ENCODE measurements around the gene RUVBL2.

Gene RUVBL2

GRCh38 chr19:48993175-48994034 is at the start of gene RUVBL2, which contains the start of gene GYS1:
TSS of gene RUVBL2 (plus strand) at chr19:48993887. CDS start at chr19:48993912, 25 bp downstream.
TSS of gene GYS1 (minus strand) at chr19:48993309. CDS start at chr19:48993112, 197 bp downstream.
- DNase-seq: peak; percentile 80

- DNase-seq: no peak
Measured at GRCh38 chr19:48945415-48945814, 48.3 kb upstream of the RUVBL2 start.

- no peak for DNase-seq
Measured at GRCh38 chr19:48945817-48946216, 47.9 kb upstream of the RUVBL2 start.

- no peak for DNase-seq
Measured at GRCh38 chr19:48946463-48947257, 47.0 kb upstream of the RUVBL2 start.

- no peak for DNase-seq
Measured at GRCh38 chr19:48947258-48947542, 46.5 kb upstream of the RUVBL2 start.

- no peak for DNase-seq
Measured at GRCh38 chr19:48950159-48950558, 43.5 kb upstream of the RUVBL2 start.

- DNase-seq: no peak
Measured at GRCh38 chr19:48950830-48951519, 42.7 kb upstream of the RUVBL2 start.

GRCh38 chr19:48953141-48953540 is 40.5 kb upstream of the RUVBL2 start:
- DNase-seq: no peak

GRCh38 chr19:48953990-48954594 is 39.6 kb upstream of the RUVBL2 start:
- no peak for DNase-seq

- DNase-seq: peak; percentile 86
Measured at GRCh38 chr19:48954595-48955307, 38.9 kb upstream of the RUVBL2 start, which contains the start of gene BAX. TSS of gene BAX (plus strand) at chr19:48954875. CDS start at chr19:48954929, 54 bp downstream.

- no peak for DNase-seq
Measured at GRCh38 chr19:48955308-48955958, 38.3 kb upstream of the RUVBL2 start.

- DNase-seq: no peak
Measured at GRCh38 chr19:48958006-48958405, 35.7 kb upstream of the RUVBL2 start.

- DNase-seq: no peak
Measured at GRCh38 chr19:48959341-48960239, 34.1 kb upstream of the RUVBL2 start.

GRCh38 chr19:48961051-48961649 is 32.5 kb upstream of the RUVBL2 start:
- no peak for DNase-seq

- DNase-seq: no peak
Measured at GRCh38 chr19:48961673-48962028, 32.0 kb upstream of the RUVBL2 start.

GRCh38 chr19:48962029-48962848 is 31.4 kb upstream of the RUVBL2 start:
- no peak for DNase-seq

GRCh38 chr19:48962849-48963165 is 30.9 kb upstream of the RUVBL2 start:
- DNase-seq: no peak

GRCh38 chr19:48963371-48964204 is 30.1 kb upstream of the RUVBL2 start:
- no peak for DNase-seq
